ENCODE measurements around the gene CLIP2.
A peak's percentile ranks its signal among the peaks of the same experiment; 100 is the strongest.
"Not testable (repeated sequence)": the region's sequence is repeated elsewhere in the genome, so short reads cannot be mapped to it uniquely, and the experiment has no call there.

CLIP2 gene

GRCh38 chr7:74401137-74401859 is 112.1 kb downstream of the CLIP2 start:
- peak; percentile 50 to 54 for DNase-seq (ENCODE audit: low read depth in 2 of 2, low spot score in 1 of 2)

DNA sequence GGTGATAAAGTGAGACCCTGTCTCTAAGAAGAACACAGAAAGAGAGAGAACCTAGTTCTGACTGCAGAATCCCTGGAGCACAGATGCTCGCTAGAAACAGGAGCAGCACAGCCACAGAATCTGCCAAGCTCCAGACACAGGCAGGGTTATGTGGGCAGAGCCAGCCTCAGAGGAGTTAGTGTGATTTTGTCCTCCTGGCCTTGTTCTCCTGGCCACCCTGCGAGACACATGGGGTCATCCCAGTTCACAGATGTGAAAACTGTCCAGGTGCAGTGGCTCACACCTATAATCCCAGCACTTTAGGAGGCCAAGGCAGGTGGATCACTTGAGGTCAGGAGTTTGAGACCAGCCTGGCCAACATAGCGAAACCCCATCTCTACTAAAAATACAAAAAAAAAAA is 113.5 kb downstream of the CLIP2 start:
- not testable (repeated sequence) for DNase-seq (ENCODE audit: low read depth in 2 of 2, low spot score in 1 of 2)

GRCh38 chr7:74403521-74404387 is 114.5 kb downstream of the CLIP2 start:
- DNase-seq (ENCODE audit: low read depth in 2 of 2, low spot score in 1 of 2): no peak

GRCh38 chr7:74404388-74404700 is 115.1 kb downstream of the CLIP2 start:
- DNase-seq (ENCODE audit: low read depth in 2 of 2, low spot score in 1 of 2): no peak

DNA sequence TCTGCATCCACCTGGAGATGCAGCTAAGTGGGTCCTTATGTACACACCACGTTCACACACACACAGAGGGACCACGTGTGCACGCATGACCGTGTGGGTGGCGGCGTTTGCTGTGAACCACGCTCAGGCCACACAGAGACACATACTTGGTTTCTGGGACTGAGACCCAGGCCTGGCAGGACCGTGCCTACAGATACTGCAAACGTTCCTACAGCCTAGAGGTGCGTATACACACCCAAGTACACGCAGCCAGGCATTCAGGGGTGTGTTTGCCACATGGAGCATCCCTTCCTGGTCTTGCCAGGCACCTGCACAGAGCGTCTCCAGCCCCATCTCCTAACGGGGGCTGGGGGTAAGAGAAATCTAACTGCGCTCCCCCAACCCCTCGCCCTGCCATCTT is 115.5 kb downstream of the CLIP2 start:
- DNase-seq (ENCODE audit: low read depth in 2 of 2, low spot score in 1 of 2): no peak

DNA sequence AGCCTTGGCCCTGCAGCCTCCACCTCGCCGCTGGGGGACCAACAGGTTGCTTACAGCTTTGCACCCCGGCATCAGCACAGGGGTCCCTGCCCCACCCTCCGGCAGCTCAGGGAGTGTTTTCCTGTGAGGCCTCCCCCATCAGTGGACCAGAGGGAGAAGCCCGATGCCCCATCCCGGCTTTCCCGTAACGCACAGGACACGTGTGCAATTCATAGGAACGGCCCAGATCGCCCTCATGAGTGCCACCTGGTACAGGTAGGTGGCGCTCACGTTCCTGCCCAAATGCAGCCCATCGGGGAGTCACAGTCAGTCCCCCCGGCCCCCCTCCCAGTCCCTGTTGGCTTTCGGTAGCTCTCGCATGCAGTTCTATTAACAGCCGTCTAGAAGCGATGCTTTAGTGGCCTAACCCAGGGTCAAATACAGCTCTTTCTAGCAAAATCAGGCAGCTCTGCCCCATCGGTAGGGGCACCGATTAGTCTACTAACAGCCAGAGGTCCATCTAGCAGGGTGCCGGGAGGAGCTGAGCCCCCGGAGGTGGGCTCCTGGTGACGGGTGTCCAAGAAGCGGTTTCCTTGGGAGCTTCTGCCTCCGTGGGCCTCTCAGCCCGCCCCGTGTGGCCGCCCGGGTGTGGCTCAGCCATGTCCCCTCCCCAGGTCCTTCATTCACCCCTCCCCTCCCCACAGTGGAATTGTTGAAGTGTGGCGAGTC is 116.1 kb downstream of the CLIP2 start:
- DNase-seq (ENCODE audit: low read depth in 2 of 2, low spot score in 1 of 2): no peak

DNA sequence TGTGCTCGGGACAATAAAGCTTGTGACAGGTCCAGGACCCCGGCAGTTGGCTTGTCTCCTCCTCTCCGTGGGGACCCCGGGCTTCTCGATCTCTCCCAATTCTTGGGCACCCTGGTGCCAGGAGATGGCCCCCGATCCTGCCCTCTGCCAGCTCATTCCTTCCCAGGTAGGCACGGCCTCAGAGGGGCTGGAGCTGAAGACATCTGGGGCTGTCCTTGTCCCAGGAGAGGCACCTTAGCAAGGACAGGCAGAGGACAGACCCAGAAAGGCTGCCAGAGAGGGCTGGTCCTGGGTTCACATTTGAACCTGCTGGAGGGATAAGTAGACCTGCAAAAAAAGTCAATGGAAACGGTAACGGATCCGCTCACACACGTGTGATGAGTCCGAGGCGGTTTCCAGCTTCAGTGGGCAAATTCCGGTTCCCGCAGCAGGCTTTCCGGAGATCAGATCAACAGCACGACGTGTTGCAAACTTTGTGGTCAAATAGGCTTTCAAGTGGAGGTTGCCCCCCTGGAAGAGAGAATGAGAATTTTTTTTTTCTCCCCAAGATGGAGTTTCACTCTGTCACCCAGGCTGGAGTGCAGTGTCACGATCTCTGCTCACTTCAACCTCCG is 116.8 kb downstream of the CLIP2 start:
- no peak for DNase-seq (ENCODE audit: low read depth in 2 of 2, low spot score in 1 of 2)

DNA sequence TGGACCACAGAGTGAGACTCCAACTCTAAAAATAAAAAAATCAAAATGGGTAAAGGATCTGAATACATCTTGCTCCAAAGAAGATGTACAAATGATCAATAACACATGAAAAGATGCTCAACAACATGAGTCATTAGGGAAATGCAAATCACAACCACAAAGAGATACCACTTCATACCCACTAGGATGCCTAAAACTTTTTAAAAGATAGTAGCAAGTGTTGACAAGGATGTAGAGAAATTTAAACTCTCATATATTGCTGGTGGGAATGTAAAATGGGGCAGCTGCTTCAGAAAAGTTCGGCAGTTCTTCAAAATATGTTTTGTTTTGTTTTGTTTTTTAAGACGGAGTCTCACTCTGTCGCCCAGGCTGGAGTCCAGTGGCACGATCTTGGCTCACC is 118.8 kb downstream of the CLIP2 start:
- no peak for DNase-seq (ENCODE audit: low read depth in 2 of 2, low spot score in 1 of 2)

- DNase-seq (ENCODE audit: low read depth in 2 of 2, low spot score in 1 of 2): no peak
These were observed 120.4 kb downstream of the CLIP2 start for GRCh38 chr7:74409571-74409970.

DNA sequence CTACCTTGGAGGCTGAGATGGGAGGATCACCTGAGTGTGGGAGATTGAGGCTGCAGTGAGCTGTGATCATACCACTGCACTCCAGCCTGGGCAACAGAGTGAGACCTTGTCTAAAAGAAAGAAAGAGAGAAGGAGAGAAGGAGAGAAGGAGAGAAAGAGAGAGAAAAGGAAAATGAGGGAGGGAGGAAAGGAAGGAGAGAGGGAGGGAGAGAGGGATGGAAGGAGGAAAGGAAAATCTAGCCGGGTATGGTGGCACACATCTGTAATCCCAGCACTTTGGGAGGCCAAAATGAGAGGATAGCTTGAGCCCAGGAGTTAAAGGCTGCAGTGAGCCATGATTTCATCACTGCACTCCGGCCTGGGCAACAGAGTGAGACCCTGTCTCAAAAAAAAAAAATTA is 121.6 kb downstream of the CLIP2 start:
- DNase-seq (ENCODE audit: low read depth in 2 of 2, low spot score in 1 of 2): no peak

- not testable (repeated sequence) for DNase-seq (ENCODE audit: low read depth in 2 of 2, low spot score in 1 of 2)
These were observed 122.4 kb downstream of the CLIP2 start for GRCh38 chr7:74411571-74411970.

GRCh38 chr7:74412056-74412455 is 122.8 kb downstream of the CLIP2 start:
- DNase-seq (ENCODE audit: low read depth in 2 of 2, low spot score in 1 of 2): no peak

DNA sequence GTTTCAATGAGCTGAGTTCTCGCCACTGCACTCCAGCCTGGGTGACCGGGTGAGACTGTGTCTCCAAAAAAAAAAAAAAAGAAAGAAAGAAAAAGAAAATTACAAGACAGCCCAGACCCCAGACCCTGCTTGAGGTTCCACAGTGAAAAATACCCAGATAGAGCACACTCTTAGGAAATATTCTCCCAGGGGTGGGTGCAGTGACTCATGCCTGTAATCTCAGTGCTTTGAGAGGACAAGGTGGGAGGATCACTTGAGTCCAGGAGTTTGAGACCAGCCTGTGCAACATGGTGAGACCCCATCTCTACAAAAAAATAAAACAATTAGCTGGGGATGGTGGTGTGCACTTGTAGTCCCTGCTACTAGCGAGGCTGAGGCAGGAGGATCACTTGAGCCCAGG is 123.4 kb downstream of the CLIP2 start:
- DNase-seq (ENCODE audit: low read depth in 2 of 2, low spot score in 1 of 2): no peak

- DNase-seq (ENCODE audit: low read depth in 2 of 2, low spot score in 1 of 2): not testable (repeated sequence)
These were observed 125.6 kb downstream of the CLIP2 start for GRCh38 chr7:74414595-74415333.

GRCh38 chr7:74417419-74417971 is 128.3 kb downstream of the CLIP2 start:
- DNase-seq (ENCODE audit: low read depth in 2 of 2, low spot score in 1 of 2): peak; percentile 18 to 30

DNA sequence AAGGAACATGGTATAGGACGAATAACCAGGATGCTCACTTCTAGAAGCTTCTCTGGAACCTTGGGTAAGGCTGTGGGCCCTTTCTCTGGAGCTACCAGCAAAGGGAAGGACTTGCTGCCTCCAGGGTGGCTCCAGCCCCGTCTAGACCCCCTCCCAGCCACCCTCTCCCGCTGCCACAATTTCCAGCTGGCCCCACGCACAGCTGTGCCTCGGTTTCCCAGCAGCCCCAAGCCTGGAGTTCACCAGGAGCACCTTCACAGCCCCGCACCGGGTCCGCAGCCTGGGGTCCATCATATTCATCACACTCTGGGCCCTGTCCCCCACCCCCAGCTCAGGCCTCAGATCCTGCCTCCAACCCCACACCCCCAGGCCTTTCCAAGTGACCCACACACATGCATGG is 128.9 kb downstream of the CLIP2 start:
- no peak for DNase-seq (ENCODE audit: low read depth in 2 of 2, low spot score in 1 of 2)

- no peak for DNase-seq (ENCODE audit: low read depth in 2 of 2, low spot score in 1 of 2)
These were observed 129.3 kb downstream of the CLIP2 start for GRCh38 chr7:74418538-74418937.

DNA sequence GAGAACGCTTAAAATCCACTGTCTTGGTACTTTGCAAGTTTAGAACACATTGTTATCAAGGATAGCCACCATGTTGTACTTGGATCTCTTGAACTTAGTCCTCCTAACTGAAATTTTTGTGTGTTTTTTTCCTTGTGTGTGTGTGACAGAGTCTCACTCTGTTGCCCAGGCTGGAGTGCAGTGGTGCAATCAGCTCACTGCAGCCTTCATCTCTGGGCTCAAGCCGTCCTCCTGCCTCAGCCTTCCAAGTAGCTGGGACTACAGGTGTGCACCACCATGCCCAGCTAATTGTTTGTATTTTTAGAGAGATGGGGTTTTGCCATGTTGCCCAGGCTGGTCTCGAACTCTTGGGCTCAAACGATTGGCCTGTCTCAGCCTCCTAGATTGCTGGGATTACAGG is 130.0 kb downstream of the CLIP2 start:
- not testable (repeated sequence) for DNase-seq (ENCODE audit: low read depth in 2 of 2, low spot score in 1 of 2)

GRCh38 chr7:74420006-74420405 is 130.8 kb downstream of the CLIP2 start:
- DNase-seq (ENCODE audit: low read depth in 2 of 2, low spot score in 1 of 2): no peak

DNA sequence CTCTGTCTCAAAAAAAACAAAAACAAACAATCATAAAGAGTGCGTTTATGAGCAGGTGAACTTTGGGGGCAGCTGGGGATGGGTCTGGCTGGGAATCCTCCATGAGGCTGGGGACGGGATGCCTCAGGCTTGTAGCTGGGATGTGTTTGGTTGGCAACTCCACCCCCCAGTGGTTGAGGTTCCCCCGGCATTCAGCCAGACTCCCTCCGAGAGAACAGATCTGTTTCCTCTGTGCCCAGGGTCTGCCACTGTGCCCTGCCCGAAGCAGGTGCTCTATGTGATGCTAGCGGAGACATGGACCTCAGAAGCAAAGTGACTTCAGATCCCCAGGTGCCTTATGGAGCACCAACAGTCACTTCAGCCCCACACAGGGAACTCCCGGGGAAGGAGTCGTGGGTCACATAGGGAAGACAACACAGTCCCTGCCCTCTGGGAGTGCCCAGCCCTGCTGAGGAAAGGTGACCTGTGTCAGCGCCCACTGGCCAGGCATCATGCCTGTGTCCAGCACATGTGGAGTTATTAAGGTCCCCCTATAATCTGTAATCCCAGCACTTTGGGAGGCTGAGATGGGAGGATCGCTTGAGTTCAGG is 135.2 kb downstream of the CLIP2 start:
- DNase-seq (ENCODE audit: low read depth in 2 of 2, low spot score in 1 of 2): no peak
